ENCODE data around the gene COASY. TPM values are rescaled to one million over a fixed set of nuclear protein-coding genes. Genes with fewer than 3 reads are reported as not detected.
"Not testable (repeated sequence)": the region's sequence is repeated elsewhere in the genome, so short reads cannot be mapped to it uniquely, and the experiment has no call there.

Gene COASY
- total and polyA plus RNA-seq, 4 donors = 18.2 to 78.1 (median 51.7) TPM

DNA sequence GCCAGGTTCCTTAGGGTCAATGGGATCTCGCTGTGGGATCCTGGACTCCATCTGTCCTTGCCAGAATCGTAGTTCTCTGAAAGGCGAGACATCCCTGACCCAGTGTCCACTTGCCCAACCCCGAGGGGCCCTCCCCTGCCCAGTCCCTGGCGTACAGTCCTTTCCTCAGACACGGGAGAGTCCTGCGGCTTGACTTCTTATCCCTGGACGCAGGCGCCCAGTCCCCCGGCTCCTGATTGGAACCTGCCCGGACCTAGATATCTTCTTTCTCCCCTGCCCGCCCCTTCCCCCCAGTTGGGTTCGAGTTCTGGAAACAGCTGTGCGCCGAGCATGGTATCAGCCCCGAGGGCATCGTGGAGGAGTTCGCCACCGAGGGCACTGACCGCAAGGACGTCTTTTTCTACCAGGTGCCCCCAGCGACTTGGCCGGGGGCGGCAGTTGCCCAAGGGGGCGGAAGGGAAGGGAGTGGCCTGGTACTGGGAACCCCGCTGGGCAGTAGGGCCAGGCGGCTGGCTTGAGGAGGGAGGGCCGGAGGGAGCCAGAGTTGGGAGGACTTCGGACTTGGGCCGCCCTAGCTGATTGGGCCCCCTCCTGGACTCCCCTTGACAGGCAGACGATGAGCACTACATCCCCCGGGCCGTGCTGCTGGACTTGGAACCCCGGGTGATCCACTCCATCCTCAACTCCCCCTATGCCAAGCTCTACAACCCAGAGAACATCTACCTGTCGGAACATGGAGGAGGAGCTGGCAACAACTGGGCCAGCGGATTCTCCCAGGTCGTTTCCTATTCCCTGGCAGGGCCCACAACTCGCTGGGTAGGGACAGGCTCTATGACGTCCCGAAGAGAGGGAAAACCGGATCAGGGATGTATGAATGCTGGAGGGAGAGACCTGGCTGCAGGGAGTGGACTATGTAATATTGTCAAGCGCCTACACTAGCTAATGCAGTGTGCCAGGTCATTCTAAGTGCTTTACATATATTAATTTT lies 48.2 kb downstream of the COASY start:
- H3K36me3 ChIP-seq (ENCODE audit: control insufficient read depth in 4 of 4, insufficient read depth in 3 of 4, low read depth in 1 of 4, low read length in 3 of 4) = peaks cover 8 to 28% (median 20%) of the 10 kb centered on the region in 4 donors
- not testable (repeated sequence) for H3K9me3 ChIP-seq (ENCODE audit: control insufficient read depth in 4 of 4, low read length in 3 of 4); DNase-seq (ENCODE audit: low spot score); H3K27me3 ChIP-seq (ENCODE audit: control insufficient read depth in 4 of 4, insufficient read depth in 4 of 4, low read length in 3 of 4)
- peaks cover 8 to 35% (median 22%) of the 10 kb centered on the region in 4 donors for H3K4me1 ChIP-seq (ENCODE audit: control insufficient read depth in 4 of 4, insufficient read depth in 4 of 4, low read length in 3 of 4)
- peak overlapping the region; percentile 31 to 78 for H3K9ac ChIP-seq (ENCODE audit: low read depth in 1 of 2, low read length in 2 of 2)
- H3K4me3 ChIP-seq (ENCODE audit: low read depth in 1 of 3, low read length in 3 of 3) = peak overlapping the region; percentile 62 to 94 (median 79)
- peak overlapping the region; percentile 43 to 62 for H3K27ac ChIP-seq (ENCODE audit: low read depth in 1 of 2, low read length in 2 of 2)
- TF ChIP-seq HNF4A (conservative IDR thresholded peaks at IDR 0.05) = peak in 1 of 2 donors; percentile 18
- TF ChIP-seq RXRA (IDR thresholded peaks at IDR 0.05) = peak in 1 of 2 donors; percentile 39
- WGBS = 13% methylated on average over 35 of the region's 42 CpGs

GRCh38 chr17:42612013-42612412 lies 50.1 kb downstream of the COASY start:
- H3K4me1 ChIP-seq (ENCODE audit: control insufficient read depth in 4 of 4, insufficient read depth in 4 of 4, low read length in 3 of 4) = peaks cover 2 to 29% (median 20%) of the 10 kb centered on the region in 4 donors
- H3K4me3 ChIP-seq (ENCODE audit: low read depth in 1 of 3, low read length in 3 of 3) = no peak overlapping the region
- H3K9ac ChIP-seq (ENCODE audit: low read depth in 1 of 2, low read length in 2 of 2) = no peak overlapping the region
- TF ChIP-seq GABPA (IDR thresholded peaks at IDR 0.05 in 1 of 2, conservative IDR thresholded peaks at IDR 0.05 in 1 of 2) (no peak), JUND (IDR thresholded peaks at IDR 0.05) (no peak), REST (IDR thresholded peaks at IDR 0.05) (no peak), FOXA2 (IDR thresholded peaks at IDR 0.05) (no peak), FOXA1 (IDR thresholded peaks at IDR 0.05) (no peak), YY1 (IDR thresholded peaks at IDR 0.05) (no peak)
- TF ChIP-seq, protein P1, sequence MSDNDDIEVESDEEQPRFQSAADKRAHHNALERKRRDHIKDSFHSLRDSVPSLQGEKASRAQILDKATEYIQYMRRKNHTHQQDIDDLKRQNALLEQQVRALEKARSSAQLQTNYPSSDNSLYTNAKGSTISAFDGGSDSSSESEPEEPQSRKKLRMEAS (IDR thresholded peaks at IDR 0.05) = no peak
- no peaks in the 10 kb centered on the region for H3K9me3 ChIP-seq (ENCODE audit: control insufficient read depth in 4 of 4, low read length in 3 of 4)
- peaks cover 8 to 34% (median 21%) of the 10 kb centered on the region in 4 donors for H3K36me3 ChIP-seq (ENCODE audit: control insufficient read depth in 4 of 4, insufficient read depth in 3 of 4, low read depth in 1 of 4, low read length in 3 of 4)
- no peak for DNase-seq (ENCODE audit: low spot score)
- WGBS = 98% methylated on average over 4 of the region's 4 CpGs
- H3K27me3 ChIP-seq (ENCODE audit: control insufficient read depth in 4 of 4, insufficient read depth in 4 of 4, low read length in 3 of 4) = no peaks in the 10 kb centered on the region
- no peak overlapping the region for H3K27ac ChIP-seq (ENCODE audit: low read depth in 1 of 2, low read length in 2 of 2)

- TF ChIP-seq FOXA1 (IDR thresholded peaks at IDR 0.05) (no peak), RAD21 (IDR thresholded peaks at IDR 0.05) (no peak), JUND (IDR thresholded peaks at IDR 0.05) (no peak), EGR1 (IDR thresholded peaks at IDR 0.05; ENCODE audit: low read depth in 2 of 2) (no peak), YY1 (IDR thresholded peaks at IDR 0.05) (no peak), SP1 (IDR thresholded peaks at IDR 0.05) (no peak)
- no peak for DNase-seq (ENCODE audit: low spot score)
- Histone ChIP-seq H3K9me3 (ENCODE audit: control insufficient read depth in 4 of 4, low read length in 3 of 4) (no peaks in the 10 kb centered on the region), H3K9ac (ENCODE audit: low read depth in 1 of 2, low read length in 2 of 2) (no peak overlapping the region), H3K27ac (ENCODE audit: low read depth in 1 of 2, low read length in 2 of 2) (no peak overlapping the region), H3K4me1 (ENCODE audit: control insufficient read depth in 4 of 4, insufficient read depth in 4 of 4, low read length in 3 of 4) (peaks cover 0 to 20% (median 11%) of the 10 kb centered on the region in 4 donors), H3K36me3 (ENCODE audit: control insufficient read depth in 4 of 4, insufficient read depth in 3 of 4, low read depth in 1 of 4, low read length in 3 of 4) (peaks cover 8 to 34% (median 21%) of the 10 kb centered on the region in 4 donors), H3K27me3 (ENCODE audit: control insufficient read depth in 4 of 4, insufficient read depth in 4 of 4, low read length in 3 of 4) (no peaks in the 10 kb centered on the region), H3K4me3 (ENCODE audit: low read depth in 1 of 3, low read length in 3 of 3) (no peak overlapping the region)
- 96% methylated on average over 17 of the region's 17 CpGs for WGBS
These were observed 51.8 kb downstream of the COASY start for GRCh38 chr17:42613699-42614295.

Other genes starting within 250 kb of the COASY start
- gene STAT3, start 173.7 kb upstream of the COASY start, total RNA-seq = 100 to 1,000 TPM in 1 of 2 donors, 10 to 100 TPM in 1; 68.7 to 301 TPM
- gene STAT3, start 173.7 kb upstream of the COASY start, polyA plus RNA-seq = 100 to 1,000 TPM; 104 to 123 TPM
- gene CAVIN1, start 138.9 kb upstream of the COASY start, total RNA-seq = 10 to 100 TPM in 1 of 2 donors, 1 to 10 TPM in 1; 6.7 to 22.2 TPM
- gene CAVIN1, start 138.9 kb upstream of the COASY start, polyA plus RNA-seq = 10 to 100 TPM in 1 of 2 donors, 1 to 10 TPM in 1; 6.5 to 27.0 TPM
- 10 to 100 TPM; 52.5 to 94.6 TPM for gene ATP6V0A1, start 103.3 kb upstream of the COASY start, total RNA-seq
- gene ATP6V0A1, start 103.3 kb upstream of the COASY start, polyA plus RNA-seq = 10 to 100 TPM; 31.5 to 37.9 TPM
- 10 to 100 TPM; 20.5 to 37.4 TPM for gene NAGLU, start 25.9 kb upstream of the COASY start, total RNA-seq
- gene NAGLU, start 25.9 kb upstream of the COASY start, polyA plus RNA-seq = 10 to 100 TPM; 15.5 to 41.2 TPM
- 1 to 10 TPM in 1 of 2 donors, under 1 TPM in 1; 0.67 to 1.0 TPM for gene HSD17B1, start 9.2 kb upstream of the COASY start, total RNA-seq
- gene HSD17B1, start 9.2 kb upstream of the COASY start, polyA plus RNA-seq = 1 to 10 TPM; 1.0 to 1.8 TPM
- 10 to 100 TPM; 19.4 to 40.0 TPM for gene MLX, start 5.0 kb downstream of the COASY start, total RNA-seq
- 10 to 100 TPM; 29.2 to 35.1 TPM for gene MLX, start 5.0 kb downstream of the COASY start, polyA plus RNA-seq
- 1 to 10 TPM; 1.3 to 3.0 TPM for gene PSMC3IP, start 15.6 kb downstream of the COASY start, total RNA-seq
- gene PSMC3IP, start 15.6 kb downstream of the COASY start, polyA plus RNA-seq = under 1 TPM; 0.58 to 0.88 TPM
- gene RETREG3, start 47.2 kb downstream of the COASY start, total RNA-seq = 10 to 100 TPM; 41.1 to 44.3 TPM
- 10 to 100 TPM in 1 of 2 donors, 1 to 10 TPM in 1; 9.0 to 12.1 TPM for gene RETREG3, start 47.2 kb downstream of the COASY start, polyA plus RNA-seq
- gene TUBG1, start 47.5 kb downstream of the COASY start, total RNA-seq = 10 to 100 TPM; 12.5 to 51.1 TPM
- gene TUBG1, start 47.5 kb downstream of the COASY start, polyA plus RNA-seq = 10 to 100 TPM; 26.3 to 28.0 TPM
- gene TUBG2, start 97.1 kb downstream of the COASY start, total RNA-seq = 1 to 10 TPM; 1.4 to 5.0 TPM
- 10 to 100 TPM in 1 of 2 donors, 1 to 10 TPM in 1; 5.0 to 10.8 TPM for gene TUBG2, start 97.1 kb downstream of the COASY start, polyA plus RNA-seq
- 1 to 10 TPM; 4.2 to 8.5 TPM for gene PLEKHH3, start 114.8 kb downstream of the COASY start, total RNA-seq
- gene PLEKHH3, start 114.8 kb downstream of the COASY start, polyA plus RNA-seq = 10 to 100 TPM in 1 of 2 donors, 1 to 10 TPM in 1; 7.4 to 10.3 TPM
- gene CCR10, start 119.7 kb downstream of the COASY start, total RNA-seq = under 1 TPM; 0.05 to 0.42 TPM
- under 1 TPM; 0.17 to 0.44 TPM for gene CCR10, start 119.7 kb downstream of the COASY start, polyA plus RNA-seq
- gene CNTNAP1, start 120.4 kb downstream of the COASY start, total RNA-seq = under 1 TPM; 0.70 to 0.75 TPM
- under 1 TPM; 0.08 to 0.50 TPM for gene CNTNAP1, start 120.4 kb downstream of the COASY start, polyA plus RNA-seq
- 10 to 100 TPM; 15.4 to 18.3 TPM for gene EZH1, start 182.9 kb downstream of the COASY start, total RNA-seq
- gene EZH1, start 182.9 kb downstream of the COASY start, polyA plus RNA-seq = 1 to 10 TPM; 4.3 to 6.3 TPM
- gene RAMP2, start 199.1 kb downstream of the COASY start, total RNA-seq = 1 to 10 TPM in 1 of 2 donors, under 1 TPM in 1; 0.92 to 2.9 TPM
- 10 to 100 TPM in 1 of 2 donors, 1 to 10 TPM in 1; 7.3 to 17.2 TPM for gene RAMP2, start 199.1 kb downstream of the COASY start, polyA plus RNA-seq
- 10 to 100 TPM; 40.9 to 43.0 TPM for gene VPS25, start 211.3 kb downstream of the COASY start, total RNA-seq
- gene VPS25, start 211.3 kb downstream of the COASY start, polyA plus RNA-seq = 10 to 100 TPM; 58.9 to 65.7 TPM
- gene WNK4, start 218.5 kb downstream of the COASY start, total RNA-seq = 1 to 10 TPM in 1 of 2 donors, under 1 TPM in 1; 0.33 to 7.5 TPM
- under 1 TPM; 0.40 to 0.60 TPM for gene WNK4, start 218.5 kb downstream of the COASY start, polyA plus RNA-seq
- 10 to 100 TPM; 62.3 to 74.1 TPM for gene COA3, start 236.6 kb downstream of the COASY start, total RNA-seq
- gene COA3, start 236.6 kb downstream of the COASY start, polyA plus RNA-seq = 100 to 1,000 TPM; 132 to 294 TPM
- gene CNTD1, start 236.7 kb downstream of the COASY start, total RNA-seq = under 1 TPM in 1 of 2 donors, not detected in 1; 0.93 TPM
- under 1 TPM; 0.28 to 0.89 TPM for gene CNTD1, start 236.7 kb downstream of the COASY start, polyA plus RNA-seq